GM19438 (cell line): ENCODE results near the gene UHRF2.
"Not testable (repeated sequence)": the region's sequence is repeated elsewhere in the genome, so short reads cannot be mapped to it uniquely, and the experiment has no call there.

Experiments used
- ATAC-seq: cut with Tn5 transposase; IDR thresholded peaks from one replicate; pipeline ENCODE4 v1.9.1; 2021; ENCODE audit warnings: low read depth; ENCODE audit not compliant: unreplicated experiment

The UHRF2 gene

DNA sequence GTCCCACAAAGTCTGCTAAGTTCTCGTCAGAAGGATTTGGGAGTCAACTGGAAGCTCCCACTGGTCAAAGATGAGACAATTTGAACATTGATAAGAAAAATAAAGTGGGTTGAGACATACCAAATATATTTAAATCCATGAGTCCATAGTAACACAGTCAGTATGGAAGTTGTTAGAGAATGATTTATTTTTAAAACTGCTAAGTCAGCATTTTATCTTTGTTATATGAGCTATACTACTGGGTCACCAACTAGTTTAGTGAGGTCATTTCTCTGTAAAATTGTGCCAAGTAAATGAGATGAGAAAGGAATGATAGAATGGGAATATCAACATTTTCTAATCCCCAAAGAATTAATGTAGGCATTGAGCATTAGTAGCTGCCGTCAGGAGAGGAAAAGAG is 60.2 kb downstream of the UHRF2 start:
- no peak for ATAC-seq

DNA sequence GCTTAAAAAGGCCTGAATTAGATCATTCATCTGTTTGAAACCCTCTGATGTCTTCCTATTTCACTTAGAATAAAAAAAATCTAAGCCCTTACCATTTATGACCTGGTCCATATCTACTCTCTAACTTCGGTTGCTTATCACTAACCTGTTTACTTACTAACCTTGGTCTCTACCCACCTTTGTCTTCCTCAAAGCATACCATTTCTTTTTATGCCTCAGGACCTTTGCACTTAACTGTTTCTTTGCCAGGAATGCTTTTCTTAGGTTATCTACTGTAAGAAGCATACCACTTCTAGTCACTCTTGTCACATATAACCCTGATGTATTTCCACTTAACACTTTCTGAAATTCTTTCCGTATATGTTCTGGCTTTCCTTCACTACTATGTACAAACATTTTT is 67.0 kb downstream of the UHRF2 start:
- no peak for ATAC-seq

DNA sequence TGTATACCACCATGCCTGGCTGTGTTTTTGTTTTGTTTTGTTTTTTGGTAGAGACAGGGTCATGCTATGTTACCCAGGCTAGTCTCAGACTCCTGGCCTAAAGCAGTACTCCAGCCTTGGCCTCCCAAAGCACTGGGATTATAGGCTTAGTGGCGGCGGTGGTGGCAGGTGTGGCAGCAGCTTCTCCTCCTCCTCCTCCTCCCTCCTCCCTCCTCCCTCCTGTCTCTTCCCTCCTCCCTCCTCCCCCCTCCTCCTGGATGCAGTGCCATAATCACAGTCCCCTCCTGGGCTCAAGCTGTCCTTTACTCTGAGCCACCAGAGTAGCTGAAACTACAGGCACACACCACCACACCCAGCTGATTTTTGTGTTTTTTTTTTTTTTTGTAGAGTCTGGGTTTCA is 71.2 kb downstream of the UHRF2 start:
- ATAC-seq = no peak

DNA sequence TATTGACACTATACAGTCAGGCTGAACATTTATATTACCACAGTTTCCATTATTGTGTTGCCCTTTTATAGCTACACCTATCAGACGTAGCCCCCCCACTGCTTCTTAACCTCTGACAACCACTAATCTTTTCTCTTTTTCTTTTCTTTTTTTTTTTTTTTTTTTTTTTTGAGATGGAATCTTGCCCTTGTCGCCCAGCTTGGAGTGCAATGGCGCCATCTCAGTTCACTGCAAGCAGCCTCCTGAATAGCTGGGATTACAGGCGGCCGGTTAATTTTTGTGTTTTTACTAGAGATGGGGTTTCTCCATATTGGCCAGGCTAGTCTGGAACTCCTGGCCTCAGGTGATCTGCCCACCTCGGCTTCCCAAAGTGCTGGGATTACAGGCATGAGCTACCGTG is 75.4 kb downstream of the UHRF2 start:
- no peak for ATAC-seq

DNA sequence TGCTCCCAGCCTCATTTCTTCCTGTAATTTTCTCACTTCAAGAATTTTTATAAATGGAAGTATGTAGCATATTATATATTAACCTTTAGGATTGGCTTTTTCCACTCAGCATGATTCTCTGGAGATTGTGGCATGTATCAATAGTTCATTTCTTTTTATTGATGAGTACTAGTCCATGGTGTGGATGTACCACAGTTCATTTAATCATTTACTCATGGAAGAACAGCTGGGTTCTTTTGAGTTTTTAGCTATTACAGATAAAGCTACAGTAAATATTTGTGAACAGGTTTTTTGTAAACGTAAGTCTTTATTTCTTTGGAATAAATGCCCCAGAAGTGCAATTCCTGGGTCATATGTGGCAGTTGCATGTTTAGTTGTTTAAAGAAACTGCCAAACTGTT is 76.1 kb downstream of the UHRF2 start:
- no peak for ATAC-seq

DNA sequence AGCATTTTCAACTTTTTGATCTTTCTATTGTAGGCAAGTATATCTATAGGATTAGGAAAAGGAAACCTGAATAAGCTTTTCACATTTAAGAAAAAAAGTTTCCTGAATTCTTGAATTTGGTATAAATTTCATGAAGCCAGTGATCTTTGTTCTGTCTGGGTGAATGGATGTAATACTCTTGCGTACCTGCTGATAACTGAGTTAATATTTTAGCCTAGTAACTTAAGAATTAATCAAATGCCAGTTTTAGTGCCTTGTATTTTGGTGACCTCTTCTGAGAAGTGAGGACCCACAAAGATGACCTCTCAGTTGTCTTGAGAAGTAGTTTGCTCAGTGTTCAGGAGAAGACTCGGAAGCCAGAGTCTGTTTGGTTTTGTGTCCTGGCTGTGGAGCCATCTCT is 77.9 kb downstream of the UHRF2 start:
- ATAC-seq = no peak

DNA sequence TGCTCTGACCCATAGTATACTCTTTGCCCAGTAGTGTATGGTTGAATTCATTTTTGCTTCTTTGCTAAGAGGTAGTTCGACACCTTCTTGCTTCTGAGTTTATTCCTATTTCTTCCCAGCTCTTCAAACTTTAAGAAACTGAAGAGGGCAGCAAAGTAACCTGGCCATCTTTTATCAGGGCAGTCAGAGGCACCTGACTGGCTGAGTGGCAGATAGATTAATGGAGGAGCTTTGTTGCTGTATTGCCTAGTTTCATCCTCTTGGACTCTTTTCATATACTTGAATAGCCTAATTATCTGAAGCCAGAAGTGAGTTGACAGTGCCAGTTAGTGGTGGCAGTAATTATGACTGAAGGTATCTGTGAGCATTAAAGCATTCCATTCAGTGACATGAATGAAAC is 82.5 kb downstream of the UHRF2 start:
- no peak for ATAC-seq

DNA sequence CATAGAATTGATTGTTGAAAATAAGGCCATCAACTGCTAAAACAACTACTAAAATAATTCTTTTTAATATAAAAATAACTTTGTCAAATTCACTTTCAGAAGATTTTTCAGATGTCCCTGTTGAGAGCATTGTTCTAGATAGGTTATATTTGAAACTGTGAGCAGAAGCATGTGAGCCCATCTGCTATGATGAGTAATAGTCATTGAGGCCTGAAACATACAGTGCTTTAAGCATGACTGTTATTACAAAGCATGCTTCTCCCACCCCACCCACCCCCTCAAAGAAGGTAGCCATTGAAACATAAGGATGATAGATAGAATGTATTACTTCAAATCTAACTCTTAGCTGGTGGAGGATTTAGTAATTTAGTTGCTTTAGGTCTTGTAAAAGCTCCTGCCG is 86.0 kb downstream of the UHRF2 start:
- no peak for ATAC-seq

DNA sequence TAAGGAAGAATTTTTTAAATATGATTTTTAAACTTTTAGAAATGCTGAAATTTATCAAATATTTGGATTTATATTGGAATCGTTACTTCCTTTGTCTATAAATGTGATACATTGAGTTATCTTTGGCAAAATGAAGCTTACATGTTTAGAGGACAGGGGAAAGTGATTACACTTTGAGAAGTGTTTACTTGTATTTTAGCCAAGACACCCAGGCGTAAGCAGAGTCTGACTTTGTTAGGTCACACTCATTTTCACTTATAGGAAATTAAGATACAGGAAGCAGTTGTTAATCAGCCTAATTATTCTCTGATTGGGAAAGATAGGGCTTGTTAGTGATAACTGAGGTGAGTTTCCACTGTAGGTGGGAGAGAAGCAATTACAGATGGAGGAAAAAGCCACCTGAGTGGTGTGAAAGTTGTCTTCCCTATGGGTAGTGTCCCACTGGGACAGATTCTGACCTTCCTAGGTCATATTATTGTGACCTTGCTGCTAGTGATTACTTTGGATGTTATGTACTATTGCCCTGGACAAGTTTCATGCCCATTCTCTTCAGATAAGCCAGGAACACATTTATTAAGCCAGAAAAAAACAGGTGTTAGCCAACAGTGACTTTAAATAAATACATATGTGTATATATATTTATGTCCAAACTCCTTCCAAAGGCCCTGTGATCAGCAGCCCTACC is 88.7 kb downstream of the UHRF2 start:
- ATAC-seq = no peak

DNA sequence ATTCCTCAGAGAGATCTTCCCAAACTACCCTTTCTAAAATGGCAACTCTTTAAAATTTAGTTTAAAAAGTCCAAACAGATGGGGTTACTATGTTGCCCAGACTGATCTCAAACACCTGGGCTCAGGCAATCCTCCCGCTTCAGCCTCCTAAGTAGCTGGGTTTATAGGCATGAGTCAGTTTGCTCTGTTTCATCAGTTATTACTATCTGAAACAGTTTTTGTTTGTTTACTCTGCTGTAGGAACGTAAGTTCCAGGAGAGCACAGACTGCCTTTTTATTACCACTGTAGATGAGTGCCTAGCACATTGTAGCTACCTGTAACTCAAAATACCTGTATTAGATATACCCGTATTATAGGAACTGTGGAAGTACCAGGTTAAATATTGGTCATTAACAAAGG is 89.4 kb downstream of the UHRF2 start:
- no peak for ATAC-seq

DNA sequence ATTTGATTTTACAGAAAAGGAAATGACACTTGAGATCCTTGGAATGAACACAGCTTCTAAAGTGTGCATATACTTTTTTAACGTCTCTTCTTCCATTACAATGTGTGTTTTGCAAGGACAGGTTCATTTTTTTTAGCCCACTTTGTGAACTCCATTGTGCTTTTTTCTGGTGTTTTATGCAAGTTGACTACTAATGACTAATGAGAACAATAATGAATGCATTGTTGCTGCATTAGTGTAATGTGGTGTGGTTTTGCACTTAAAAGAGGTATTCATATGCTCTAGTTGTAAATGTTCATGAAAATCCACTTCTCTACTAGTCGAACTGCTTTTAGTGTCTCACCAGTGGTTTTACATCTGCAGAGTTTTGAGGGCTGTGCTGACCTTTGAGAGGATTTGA is 93.6 kb downstream of the UHRF2 start:
- no peak for ATAC-seq

DNA sequence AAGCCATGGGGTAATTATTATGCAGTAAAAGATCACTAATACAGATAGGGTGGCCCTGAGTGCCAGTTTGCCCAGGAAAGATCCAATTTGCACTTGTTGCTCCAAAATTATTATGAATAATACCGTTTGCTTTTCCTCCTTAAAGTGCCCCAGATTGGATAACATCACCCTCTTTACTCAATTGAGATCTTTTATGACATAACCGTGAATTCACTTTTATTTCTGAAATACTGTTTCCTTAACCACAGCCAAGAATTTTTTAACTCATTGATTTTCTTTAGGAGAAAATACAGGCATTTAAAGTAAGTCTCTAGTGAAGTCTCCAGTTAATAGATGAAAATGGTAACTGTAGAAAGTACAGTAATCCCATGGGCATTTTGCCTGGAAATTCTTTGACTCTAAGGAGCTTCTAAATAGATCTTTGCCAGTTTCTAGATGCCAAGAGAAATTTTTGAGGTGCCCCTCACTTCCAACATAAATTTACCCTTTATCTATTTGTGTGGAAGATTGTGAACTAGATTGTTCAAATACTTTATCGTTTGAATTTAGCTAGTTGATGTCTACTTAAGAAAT is 99.2 kb downstream of the UHRF2 start:
- no peak for ATAC-seq

DNA sequence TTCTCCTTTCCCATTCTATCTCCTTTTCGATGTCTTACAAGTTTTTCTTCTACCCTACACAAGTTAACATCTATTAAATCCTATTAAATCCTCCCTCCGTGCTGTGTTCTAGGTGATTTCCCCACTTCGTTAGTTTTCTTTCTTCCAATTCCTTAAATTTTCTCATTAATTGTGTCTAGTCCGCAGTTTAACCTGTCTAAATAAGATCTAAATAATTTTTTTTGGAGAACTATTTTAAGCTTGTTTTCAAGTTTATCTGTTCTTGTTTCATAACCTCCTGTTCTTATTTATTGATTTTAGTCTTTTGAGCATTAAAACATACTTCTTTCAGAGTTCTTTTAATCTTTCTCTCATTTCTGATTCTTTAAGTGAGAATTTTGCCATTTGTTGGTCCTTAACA is 109.3 kb downstream of the UHRF2 start:
- ATAC-seq = no peak

DNA sequence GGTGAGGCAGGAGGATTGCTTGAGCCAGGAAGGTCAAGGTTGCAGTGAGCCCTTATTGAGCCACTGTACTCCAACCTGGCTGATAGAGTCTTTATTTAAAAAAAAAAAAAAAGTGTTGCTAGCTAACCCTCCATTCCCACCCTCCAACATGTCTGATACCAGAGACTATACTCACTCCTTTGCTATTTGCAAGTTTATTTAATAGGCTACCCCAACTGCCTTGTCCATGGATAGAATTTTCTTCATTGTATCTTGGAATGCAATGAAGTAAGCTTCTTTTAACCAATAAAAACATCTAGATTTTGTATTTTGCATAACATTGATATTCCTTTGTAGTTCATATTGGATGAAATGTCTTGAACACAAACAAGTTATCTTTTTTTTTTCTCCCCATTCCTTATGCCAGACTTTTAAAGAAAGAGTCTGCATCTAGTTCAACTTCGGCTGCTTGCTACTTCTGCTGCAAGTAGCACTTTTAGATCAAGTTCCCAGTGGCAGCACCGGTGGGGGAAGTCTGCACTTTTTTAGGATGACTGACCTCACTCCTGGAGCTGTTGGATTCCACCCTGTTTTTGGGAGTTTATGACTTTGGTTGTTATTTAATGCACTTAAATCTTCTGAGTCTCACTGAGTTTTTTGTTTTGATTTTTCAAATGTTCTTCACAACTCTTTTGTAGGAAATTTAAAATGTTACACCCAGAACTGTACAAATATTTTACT is 112.5 kb downstream of the UHRF2 start:
- no peak for ATAC-seq

DNA sequence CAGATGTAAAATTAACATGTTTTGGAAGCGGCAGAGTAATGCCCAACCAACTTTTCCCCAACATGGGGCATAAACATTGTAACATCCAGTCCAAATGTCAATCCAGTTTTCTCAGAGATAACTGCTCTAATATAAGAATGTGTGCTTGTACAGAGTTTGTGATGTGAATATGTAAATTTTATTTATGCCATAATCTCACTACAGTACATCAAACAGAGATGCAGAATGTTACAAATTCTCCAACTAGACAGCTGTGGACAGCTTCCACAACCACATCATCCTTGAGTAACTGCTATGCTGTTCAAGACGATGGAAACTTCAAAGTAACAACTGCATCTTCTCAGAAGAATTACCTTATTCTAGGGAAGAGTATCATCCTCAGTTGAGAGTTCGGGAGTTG is 122.6 kb downstream of the UHRF2 start:
- ATAC-seq = no peak

DNA sequence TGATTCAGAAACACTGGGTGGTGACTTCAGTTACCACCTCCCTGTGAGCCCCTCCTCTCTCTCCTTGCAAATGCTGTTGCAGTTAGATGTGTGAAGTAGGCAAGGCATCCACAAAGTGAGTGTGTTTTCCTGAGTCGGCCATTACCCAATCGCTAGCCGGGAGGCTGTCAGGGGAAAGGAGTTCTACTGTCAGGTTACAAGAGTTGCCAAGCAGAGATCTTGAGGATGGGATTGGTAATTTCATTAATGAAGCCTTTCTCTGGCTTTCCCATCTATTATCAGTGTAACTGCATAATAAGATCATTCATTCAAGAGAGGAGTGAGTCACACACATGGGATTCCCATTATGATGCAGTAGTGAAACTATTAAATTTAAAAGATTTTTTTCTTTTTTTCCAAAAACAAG is 125.7 kb downstream of the UHRF2 start:
- ATAC-seq = no peak

DNA sequence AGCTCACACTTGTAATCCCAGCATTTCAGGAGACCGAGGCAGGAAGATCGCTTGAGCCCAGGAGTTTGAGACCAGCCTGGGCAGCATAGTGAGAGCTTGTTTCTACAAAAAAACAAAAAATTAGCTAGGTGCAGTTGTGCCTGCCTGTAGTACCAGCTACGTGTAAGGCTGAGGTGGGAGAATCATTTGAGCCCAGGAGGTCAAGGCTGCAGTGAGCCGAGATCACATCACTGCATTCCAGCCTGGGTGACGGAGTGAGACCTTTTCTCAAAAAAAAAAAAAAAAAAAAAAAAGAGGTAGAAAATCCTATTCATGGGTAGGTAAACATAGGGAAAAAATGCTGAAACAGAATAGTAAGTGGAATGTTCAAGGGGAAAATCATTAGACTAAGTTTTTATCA is 129.6 kb downstream of the UHRF2 start:
- not testable (repeated sequence) for ATAC-seq

DNA sequence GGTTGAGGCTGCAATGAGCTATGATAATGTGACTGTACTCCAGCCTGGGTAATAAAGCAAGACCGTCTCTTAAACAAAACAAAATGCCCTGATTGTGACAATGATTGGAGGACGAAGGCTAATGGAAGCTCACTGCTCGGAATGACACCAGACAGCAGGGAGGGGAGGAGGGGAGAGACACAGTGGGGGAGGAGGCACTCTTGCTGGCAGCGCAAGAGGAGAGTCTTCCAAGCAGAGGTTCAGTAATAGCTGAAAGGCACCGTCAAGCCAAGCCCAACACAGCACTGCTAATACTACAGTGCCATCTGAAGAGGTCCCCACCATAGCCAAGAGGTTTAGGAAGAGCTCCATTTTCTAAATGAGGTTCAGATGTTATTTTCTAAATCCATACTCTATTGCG is 130.2 kb downstream of the UHRF2 start:
- ATAC-seq = no peak

DNA sequence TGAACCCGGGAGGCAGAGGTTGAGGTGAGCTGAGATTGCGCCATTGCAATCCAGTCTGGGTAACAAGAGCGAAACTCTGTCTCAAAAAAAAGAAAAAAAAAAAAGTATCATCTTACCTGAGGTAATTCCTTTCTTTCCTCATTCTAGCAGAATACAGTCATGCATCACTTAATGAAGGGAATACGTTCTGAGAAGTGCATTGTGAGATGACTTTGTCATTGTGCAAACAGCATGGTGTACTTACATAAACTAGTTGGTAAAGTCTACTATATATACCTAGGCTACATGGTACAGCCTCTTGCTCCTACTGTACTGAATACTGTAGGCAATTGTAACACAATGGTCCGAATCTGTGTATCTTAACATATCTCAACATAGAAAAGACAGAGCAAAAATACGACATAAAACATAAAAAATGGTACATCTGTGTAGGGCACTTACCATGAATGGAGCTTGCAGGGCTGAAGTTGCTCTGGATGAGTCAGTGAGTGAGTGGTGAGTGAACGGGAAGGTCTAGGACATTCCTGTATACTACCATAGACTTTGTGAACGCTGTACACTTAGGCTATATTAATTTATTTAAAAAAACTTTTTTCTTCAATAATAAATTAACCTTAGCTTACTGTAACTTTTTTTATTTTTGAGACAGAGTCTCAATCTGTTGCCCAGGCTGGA is 132.2 kb downstream of the UHRF2 start:
- ATAC-seq = no peak

DNA sequence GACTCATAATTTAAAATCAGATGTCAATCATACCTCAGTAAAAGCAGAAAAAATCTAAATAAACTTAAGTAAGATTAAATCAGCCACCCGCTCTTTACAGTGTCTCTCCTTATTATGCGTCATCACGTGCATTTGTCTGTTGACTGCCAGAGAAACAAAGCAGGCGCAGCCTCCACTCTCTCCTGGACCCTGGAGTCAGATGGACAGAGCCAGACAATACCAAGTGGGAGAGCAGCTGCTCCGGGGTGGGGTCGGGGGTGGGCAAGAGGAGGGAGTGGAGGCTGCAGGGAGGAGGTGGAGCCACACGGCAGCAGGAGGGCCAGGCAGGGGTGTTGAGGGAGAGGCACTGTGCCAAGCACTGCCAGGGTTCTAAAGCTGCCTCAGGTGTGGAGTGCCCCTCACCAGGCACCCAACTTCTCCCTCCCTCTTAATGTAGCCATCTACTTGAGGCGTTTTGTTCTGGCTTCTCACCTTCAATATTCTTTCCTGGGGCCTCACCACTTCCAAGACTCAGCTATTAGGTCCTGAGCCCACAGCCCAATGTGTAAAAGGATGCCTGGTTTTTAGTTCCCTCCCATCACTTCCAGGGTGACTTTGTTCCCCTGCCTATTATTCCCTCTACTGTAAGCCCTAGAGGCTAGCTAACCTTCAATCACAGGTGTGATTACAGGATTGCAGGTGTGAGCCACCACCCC is 136.3 kb downstream of the UHRF2 start:
- no peak for ATAC-seq

DNA sequence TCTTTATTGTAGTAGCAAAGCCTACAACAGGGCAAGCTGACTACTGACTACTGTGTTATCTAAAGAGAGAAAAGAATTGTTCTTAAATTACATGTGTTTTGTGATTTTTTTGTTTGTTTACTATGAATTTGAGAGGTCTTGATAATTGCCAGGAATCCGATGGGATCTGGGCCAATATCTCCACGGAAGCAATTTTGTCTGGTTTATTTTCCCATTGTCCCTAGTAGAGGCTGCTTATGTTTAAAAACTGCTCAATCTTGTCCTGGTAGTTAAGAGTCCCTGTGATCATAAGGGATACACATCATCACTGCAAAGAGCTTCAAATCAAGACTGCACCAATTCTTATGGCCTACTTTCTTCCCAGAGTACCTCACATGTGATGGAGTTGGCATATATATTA is 138.1 kb downstream of the UHRF2 start:
- no peak for ATAC-seq
